ENCODE measurements around the gene SPATA1.

Gene SPATA1

GRCh38 chr1:84509029-84509428, 2.8 kb downstream of the SPATA1 start:
- DNase-seq (ENCODE audit: low read depth in 2 of 2) = no peak

- no peak for DNase-seq (ENCODE audit: low read depth in 2 of 2)
Measured at GRCh38 chr1:84510165-84510564, 4.0 kb downstream of the SPATA1 start.

- DNase-seq (ENCODE audit: low read depth in 2 of 2) = no peak
Measured at GRCh38 chr1:84510668-84511067, 4.5 kb downstream of the SPATA1 start.

GRCh38 chr1:84524590-84524989, 18.4 kb downstream of the SPATA1 start:
- DNase-seq (ENCODE audit: low read depth in 2 of 2) = no peak

GRCh38 chr1:84525779-84526178, 19.6 kb downstream of the SPATA1 start:
- no peak for DNase-seq (ENCODE audit: low read depth in 2 of 2)

- DNase-seq (ENCODE audit: low read depth in 2 of 2) = no peak
Measured at GRCh38 chr1:84538599-84538998, 32.4 kb downstream of the SPATA1 start.

GRCh38 chr1:84539972-84540371, 33.8 kb downstream of the SPATA1 start:
- no peak for DNase-seq (ENCODE audit: low read depth in 2 of 2)

GRCh38 chr1:84540759-84541158, 34.6 kb downstream of the SPATA1 start:
- DNase-seq (ENCODE audit: low read depth in 2 of 2) = no peak

- no peak for DNase-seq (ENCODE audit: low read depth in 2 of 2)
Measured at GRCh38 chr1:84541679-84542078, 35.5 kb downstream of the SPATA1 start.

GRCh38 chr1:84550826-84551225, 44.6 kb downstream of the SPATA1 start:
- no peak for DNase-seq (ENCODE audit: low read depth in 2 of 2)

GRCh38 chr1:84569216-84569615, 63.0 kb downstream of the SPATA1 start:
- no peak for DNase-seq (ENCODE audit: low read depth in 2 of 2)

- DNase-seq (ENCODE audit: low read depth in 2 of 2) = no peak
Measured at GRCh38 chr1:84570436-84571149, 64.4 kb downstream of the SPATA1 start.

- no peak for DNase-seq (ENCODE audit: low read depth in 2 of 2)
Measured at GRCh38 chr1:84571150-84571535, 65.0 kb downstream of the SPATA1 start.

- no peak for DNase-seq (ENCODE audit: low read depth in 2 of 2)
Measured at GRCh38 chr1:84573481-84573966, 67.3 kb downstream of the SPATA1 start.

GRCh38 chr1:84573967-84574842, 68.0 kb downstream of the SPATA1 start, which contains the start of gene CTBS:
Gene CTBS (minus strand): TSS chr1:84574440. CDS start chr1:84574415, 25 bp downstream.
- peak; percentile 66 to 76 for DNase-seq (ENCODE audit: low read depth in 2 of 2)

GRCh38 chr1:84574936-84575335, 68.8 kb downstream of the SPATA1 start:
- DNase-seq (ENCODE audit: low read depth in 2 of 2) = no peak

- DNase-seq (ENCODE audit: low read depth in 2 of 2) = no peak
Measured at GRCh38 chr1:84581648-84582047, 75.5 kb downstream of the SPATA1 start.

- DNase-seq (ENCODE audit: low read depth in 2 of 2) = no peak
Measured at GRCh38 chr1:84582802-84583587, 76.8 kb downstream of the SPATA1 start.

- DNase-seq (ENCODE audit: low read depth in 2 of 2) = no peak
Measured at GRCh38 chr1:84583648-84584047, 77.5 kb downstream of the SPATA1 start.

GRCh38 chr1:84584126-84584525, 77.9 kb downstream of the SPATA1 start:
- DNase-seq (ENCODE audit: low read depth in 2 of 2) = no peak

GRCh38 chr1:84585803-84586202, 79.6 kb downstream of the SPATA1 start:
- DNase-seq (ENCODE audit: low read depth in 2 of 2) = no peak

GRCh38 chr1:84587099-84587498, 80.9 kb downstream of the SPATA1 start:
- no peak for DNase-seq (ENCODE audit: low read depth in 2 of 2)
